HFFc6 (cell line): Measurements from ENCODE around the gene MGAT5. TPM values are rescaled to one million over a fixed set of nuclear protein-coding genes. Genes with fewer than 3 reads are reported as not detected.

Experiments
- DNase-seq: peaks from one replicate; pipeline ENCODE4 v3.0.0-alpha.2; 2018
- H3K27ac Mint-ChIP-seq: 2 replicates; pipeline ENCODE4 v1.8.0; 2020; ENCODE audit warnings: mild to moderate bottlenecking, mixed read lengths
- H3K27me3 Mint-ChIP-seq: 2 replicates; pipeline ENCODE4 v1.8.0; 2021; ENCODE audit warnings: mild to moderate bottlenecking, moderate library complexity, mixed read lengths; ENCODE audit not compliant: insufficient read depth
- H3K36me3 Mint-ChIP-seq: 2 replicates; pipeline ENCODE4 v1.8.0; 2021; ENCODE audit warnings: low read depth, mixed read lengths
- H3K4me1 Mint-ChIP-seq: 2 replicates; pipeline ENCODE4 v1.8.0; 2020; ENCODE audit warnings: low read depth, mixed read lengths
- H3K4me3 Mint-ChIP-seq: 2 replicates; pipeline ENCODE4 v1.8.0; 2020; ENCODE audit warnings: mild to moderate bottlenecking, moderate library complexity, mixed read lengths
- H3K9me3 Mint-ChIP-seq: 2 replicates; pipeline ENCODE4 v1.8.0; 2020; ENCODE audit warnings: mild to moderate bottlenecking, mixed read lengths
- total RNA-seq, 6 experiments: library from RNA; stranded (reverse); fragmentation: NEBNext Ultra II Directional; extraction: Animal tissue kit (Norgen Biotek cat#: 25700); gene quantifications; 2 replicates in 1 of 6; 3 replicates in 5 of 6; pipeline ENCODE4 v1.2.3, GENCODE V29; 2021
- TF ChIP-seq, protein P1 (sequence below): fragments of 200-600 bp; sonication (generic); IDR thresholded peaks from 2 replicates; pipeline ENCODE4 v1.5.0; 2021; ENCODE audit warnings: antibody characterized with exemption, mild to moderate bottlenecking

MGAT5 gene
- total RNA-seq, 6 experiments from 2014 or later: 104 to 129 (median 113) TPM

DNA sequence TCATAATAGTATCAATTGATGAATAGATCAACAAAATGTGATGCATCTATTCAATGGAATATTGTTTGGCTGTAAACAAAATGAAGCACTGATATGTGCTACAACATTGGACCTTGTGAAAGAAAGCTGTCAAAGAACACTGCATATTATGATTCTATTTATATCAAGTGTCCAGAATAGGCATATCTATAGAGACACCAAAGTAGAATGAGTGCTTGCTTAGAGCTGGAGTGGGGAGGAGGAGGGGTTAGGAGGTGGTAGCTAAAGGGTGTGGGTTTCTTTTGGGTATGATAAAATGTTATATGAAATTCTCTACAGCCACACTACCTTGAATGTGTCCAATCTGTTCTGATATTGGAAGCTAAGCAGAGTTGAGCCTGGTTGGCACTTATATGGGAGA is 23.0 kb upstream of the MGAT5 start:
- Mint-ChIP-seq H3K4me3 (no peak overlapping the region), H3K36me3 (peaks cover 25% of the 10 kb centered on the region), H3K4me1 (peaks cover 80% of the 10 kb centered on the region), H3K27ac (peak overlapping the region; percentile 60), H3K27me3 (no peaks in the 10 kb centered on the region), H3K9me3 (no peaks in the 10 kb centered on the region; the same call in 1 of the 2 replicates)
- no peak for DNase-seq
- TF ChIP-seq, protein P1, sequence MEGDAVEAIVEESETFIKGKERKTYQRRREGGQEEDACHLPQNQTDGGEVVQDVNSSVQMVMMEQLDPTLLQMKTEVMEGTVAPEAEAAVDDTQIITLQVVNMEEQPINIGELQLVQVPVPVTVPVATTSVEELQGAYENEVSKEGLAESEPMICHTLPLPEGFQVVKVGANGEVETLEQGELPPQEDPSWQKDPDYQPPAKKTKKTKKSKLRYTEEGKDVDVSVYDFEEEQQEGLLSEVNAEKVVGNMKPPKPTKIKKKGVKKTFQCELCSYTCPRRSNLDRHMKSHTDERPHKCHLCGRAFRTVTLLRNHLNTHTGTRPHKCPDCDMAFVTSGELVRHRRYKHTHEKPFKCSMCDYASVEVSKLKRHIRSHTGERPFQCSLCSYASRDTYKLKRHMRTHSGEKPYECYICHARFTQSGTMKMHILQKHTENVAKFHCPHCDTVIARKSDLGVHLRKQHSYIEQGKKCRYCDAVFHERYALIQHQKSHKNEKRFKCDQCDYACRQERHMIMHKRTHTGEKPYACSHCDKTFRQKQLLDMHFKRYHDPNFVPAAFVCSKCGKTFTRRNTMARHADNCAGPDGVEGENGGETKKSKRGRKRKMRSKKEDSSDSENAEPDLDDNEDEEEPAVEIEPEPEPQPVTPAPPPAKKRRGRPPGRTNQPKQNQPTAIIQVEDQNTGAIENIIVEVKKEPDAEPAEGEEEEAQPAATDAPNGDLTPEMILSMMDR: no peak

DNA sequence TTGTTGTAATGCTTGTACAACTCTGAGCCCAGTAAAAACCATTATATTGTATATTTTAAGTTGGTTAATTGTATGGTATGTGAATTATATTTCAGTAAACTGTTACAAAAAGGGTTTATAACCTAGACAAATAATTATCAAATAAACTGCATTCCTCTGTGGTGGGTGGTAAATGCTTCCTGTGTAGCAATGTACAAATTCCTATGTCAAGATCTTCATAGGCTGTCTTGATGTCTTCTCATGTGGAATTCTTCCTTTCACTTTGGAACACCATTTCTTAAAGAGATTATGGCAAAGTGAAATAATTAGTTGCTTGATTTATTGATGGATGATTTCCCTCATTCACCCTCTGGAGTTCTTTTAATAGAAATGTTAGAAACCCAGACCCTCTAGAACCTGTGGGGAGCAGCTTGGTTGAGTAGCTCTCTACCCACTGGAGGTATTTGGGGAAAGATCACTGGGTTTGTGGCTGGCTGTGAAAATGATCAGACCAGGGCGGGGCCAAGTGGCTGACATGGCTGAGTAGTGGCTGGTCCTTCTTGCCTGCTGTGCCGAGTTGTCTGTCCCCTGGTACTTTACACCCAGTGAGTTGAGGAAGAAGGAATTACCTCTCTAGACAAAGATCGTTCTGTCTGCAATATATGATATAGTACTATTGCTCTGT is 22.4 kb upstream of the MGAT5 start:
- Mint-ChIP-seq H3K36me3 (peaks cover 25% of the 10 kb centered on the region), H3K9me3 (no peaks in the 10 kb centered on the region; the same call in 1 of the 2 replicates), H3K4me1 (peaks cover 86% of the 10 kb centered on the region), H3K27ac (peak overlapping the region; percentile 89), H3K4me3 (peak overlapping the region; percentile 55), H3K27me3 (no peaks in the 10 kb centered on the region)
- no peak for DNase-seq
- TF ChIP-seq, protein P1: no peak

DNA sequence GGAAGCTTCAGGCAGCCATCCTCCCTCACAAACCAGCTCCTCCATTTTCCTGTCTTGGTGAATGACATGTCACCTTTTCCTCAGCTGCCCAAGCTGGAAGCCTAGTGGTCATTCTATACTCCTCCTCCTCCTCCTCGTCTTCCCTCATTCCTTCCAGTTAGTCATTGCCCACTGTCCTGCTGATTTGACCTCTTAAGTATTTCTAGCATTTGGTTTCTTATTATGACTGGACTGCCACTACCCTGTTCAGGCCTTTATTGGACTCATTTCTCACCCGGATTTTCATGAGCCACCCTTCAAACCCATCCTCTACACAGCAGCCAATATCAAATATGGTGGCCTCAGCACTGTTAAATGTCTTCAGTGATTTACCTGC is 21.9 kb upstream of the MGAT5 start:
- Mint-ChIP-seq H3K27ac (peak overlapping the region; percentile 89), H3K4me3 (peak overlapping the region; percentile 55), H3K4me1 (peaks cover 91% of the 10 kb centered on the region), H3K9me3 (no peaks in the 10 kb centered on the region; the same call in 1 of the 2 replicates), H3K36me3 (peaks cover 25% of the 10 kb centered on the region), H3K27me3 (no peaks in the 10 kb centered on the region)
- peak; percentile 70 for DNase-seq
- TF ChIP-seq, protein P1: peak; percentile 15; the same call in 1 of the 2 replicates

DNA sequence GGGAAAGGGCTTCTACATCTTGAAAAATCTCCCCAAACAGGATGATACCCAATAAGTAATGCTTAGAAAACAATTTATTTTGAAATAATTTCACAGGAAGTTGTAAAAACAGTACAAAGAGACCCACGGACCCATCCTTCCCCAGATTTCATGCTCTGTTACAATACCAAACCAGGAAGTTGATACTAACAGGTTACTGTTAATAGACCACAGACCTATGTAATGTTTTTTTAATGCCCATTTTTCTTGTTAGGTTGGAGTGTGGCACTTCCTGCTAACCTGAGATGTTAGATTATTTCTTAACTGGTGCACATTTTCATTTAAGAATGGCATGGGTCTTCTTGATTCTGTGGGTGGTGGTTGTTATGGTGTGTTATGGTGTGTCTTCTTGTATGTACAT is 21.4 kb upstream of the MGAT5 start:
- Mint-ChIP-seq H3K4me1 (peaks cover 94% of the 10 kb centered on the region), H3K27ac (peak overlapping the region; percentile 89), H3K4me3 (peak overlapping the region; percentile 55), H3K36me3 (peaks cover 22% of the 10 kb centered on the region), H3K27me3 (no peaks in the 10 kb centered on the region), H3K9me3 (no peaks in the 10 kb centered on the region; the same call in 1 of the 2 replicates)
- no peak for DNase-seq
- TF ChIP-seq, protein P1: no peak

DNA sequence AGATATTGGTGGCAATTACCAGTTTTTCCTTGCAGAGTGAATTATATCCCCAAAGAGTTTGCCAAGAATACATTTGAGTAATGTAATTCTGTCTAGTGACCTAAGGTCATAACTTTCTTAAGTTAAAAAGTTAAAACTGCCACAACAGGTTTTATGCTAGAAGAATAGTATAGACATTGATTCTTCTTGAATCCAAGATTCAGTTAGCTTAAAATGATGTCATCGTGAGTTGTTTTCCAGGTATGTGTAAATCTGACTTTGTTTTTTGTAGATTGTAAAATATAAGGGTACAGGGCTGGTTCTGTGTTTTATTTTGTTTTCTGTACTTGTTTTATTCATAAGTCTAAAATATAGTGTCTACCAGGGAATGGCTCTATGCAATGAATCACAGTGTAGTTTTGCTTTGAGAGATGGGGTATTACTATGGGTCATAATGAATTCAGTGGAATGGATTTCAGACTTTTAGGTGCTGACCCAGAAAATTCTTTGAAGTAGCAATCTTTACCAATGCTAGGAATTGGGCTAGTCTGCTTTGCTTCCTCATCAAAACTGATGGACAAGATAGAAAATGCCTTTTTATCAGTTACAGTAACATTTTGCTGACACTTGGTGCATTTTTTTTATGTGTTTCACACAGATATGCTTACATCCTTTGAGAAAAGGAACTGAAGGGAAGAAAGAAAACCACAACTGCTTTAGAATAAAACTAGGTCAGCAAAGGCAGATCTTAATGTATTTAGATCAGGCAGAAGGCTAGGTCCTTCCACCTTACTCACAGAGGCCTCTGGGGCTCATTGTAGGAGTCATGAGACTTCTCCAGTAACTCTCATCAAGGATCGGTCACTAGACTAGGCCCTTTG is 20.8 kb upstream of the MGAT5 start:
- H3K27ac Mint-ChIP-seq: peak overlapping the region; percentile 89

More for the DNA sequence above, 20.8 kb upstream of the MGAT5 start:
- Mint-ChIP-seq H3K36me3 (peaks cover 15% of the 10 kb centered on the region), H3K9me3 (no peaks in the 10 kb centered on the region), H3K4me3 (peak overlapping the region; percentile 54), H3K4me1 (peaks cover 88% of the 10 kb centered on the region), H3K27me3 (no peaks in the 10 kb centered on the region)
- TF ChIP-seq, protein P1: peak; percentile 44
- peak; percentile 53 for DNase-seq
